ENCODE data around the gene PLA2G2A. TPM values are rescaled to one million over a fixed set of nuclear protein-coding genes. Genes with fewer than 3 reads are reported as not detected.

The PLA2G2A gene
- total RNA-seq, 1 experiment from 2014 or later = not detected

- in situ Hi-C loops (cut with HindIII; ENCODE audit: low sequenced_read_pairs) = no loop called here
- no peak for DNase-seq (ENCODE audit: low spot score)
These were observed 3.8 kb downstream of the PLA2G2A start for GRCh38 chr1:19975423-19976193.

GRCh38 chr1:19974822-19975416 lies 4.5 kb downstream of the PLA2G2A start:
- DNase-seq (ENCODE audit: low spot score) = peak; percentile 7
- in situ Hi-C loops (cut with HindIII; ENCODE audit: low sequenced_read_pairs) = no loop called here

GRCh38 chr1:19973616-19974015 lies 5.8 kb downstream of the PLA2G2A start:
- in situ Hi-C loops (cut with HindIII; ENCODE audit: low sequenced_read_pairs) = no loop called here
- DNase-seq (ENCODE audit: low spot score) = no peak

GRCh38 chr1:19971664-19972063 lies 7.8 kb downstream of the PLA2G2A start:
- DNase-seq (ENCODE audit: low spot score) = no peak
- in situ Hi-C loops (cut with HindIII; ENCODE audit: low sequenced_read_pairs) = no loop called here

GRCh38 chr1:19969898-19970660 lies 9.3 kb downstream of the PLA2G2A start:
- DNase-seq (ENCODE audit: low spot score) = no peak
- in situ Hi-C loops (cut with HindIII; ENCODE audit: low sequenced_read_pairs) = no loop called here

- in situ Hi-C loops (cut with HindIII; ENCODE audit: low sequenced_read_pairs) = no loop called here
- DNase-seq (ENCODE audit: low spot score) = no peak
These were observed 11.6 kb downstream of the PLA2G2A start for GRCh38 chr1:19967808-19968207.

- DNase-seq (ENCODE audit: low spot score) = no peak
- in situ Hi-C loops (cut with HindIII; ENCODE audit: low sequenced_read_pairs) = no loop called here
These were observed 14.9 kb downstream of the PLA2G2A start for GRCh38 chr1:19964542-19964941.

GRCh38 chr1:19963636-19964035 lies 15.8 kb downstream of the PLA2G2A start:
- no peak for DNase-seq (ENCODE audit: low spot score)
- in situ Hi-C loops (cut with HindIII; ENCODE audit: low sequenced_read_pairs) = no loop called here

GRCh38 chr1:19960591-19960990 lies 18.8 kb downstream of the PLA2G2A start:
- in situ Hi-C loops (cut with HindIII; ENCODE audit: low sequenced_read_pairs) = no loop called here
- DNase-seq (ENCODE audit: low spot score) = no peak

- in situ Hi-C loops (cut with HindIII; ENCODE audit: low sequenced_read_pairs) = no loop called here
- no peak for DNase-seq (ENCODE audit: low spot score)
These were observed 21.6 kb downstream of the PLA2G2A start for GRCh38 chr1:19957779-19958178.

GRCh38 chr1:19955534-19956170 lies 23.8 kb downstream of the PLA2G2A start:
- DNase-seq (ENCODE audit: low spot score) = no peak
- in situ Hi-C loops (cut with HindIII; ENCODE audit: low sequenced_read_pairs) = no loop called here

- DNase-seq (ENCODE audit: low spot score) = no peak
- in situ Hi-C loops (cut with HindIII; ENCODE audit: low sequenced_read_pairs) = no loop called here
These were observed 25.4 kb downstream of the PLA2G2A start for GRCh38 chr1:19954059-19954458.

- DNase-seq (ENCODE audit: low spot score) = no peak
- in situ Hi-C loops (cut with HindIII; ENCODE audit: low sequenced_read_pairs) = no loop called here
These were observed 30.4 kb downstream of the PLA2G2A start for GRCh38 chr1:19949016-19949415.

- in situ Hi-C loops (cut with HindIII; ENCODE audit: low sequenced_read_pairs) = no loop called here
- no peak for DNase-seq (ENCODE audit: low spot score)
These were observed 32.4 kb downstream of the PLA2G2A start for GRCh38 chr1:19946971-19947370.

- in situ Hi-C loops (cut with HindIII; ENCODE audit: low sequenced_read_pairs) = no loop called here
- DNase-seq (ENCODE audit: low spot score) = no peak
These were observed 33.1 kb downstream of the PLA2G2A start for GRCh38 chr1:19946331-19946751.

- in situ Hi-C loops (cut with HindIII; ENCODE audit: low sequenced_read_pairs) = no loop called here
- DNase-seq (ENCODE audit: low spot score) = no peak
These were observed 33.5 kb downstream of the PLA2G2A start for GRCh38 chr1:19945914-19946313.

GRCh38 chr1:19942657-19943056 lies 36.8 kb downstream of the PLA2G2A start:
- in situ Hi-C loops (cut with HindIII; ENCODE audit: low sequenced_read_pairs) = no loop called here

GRCh38 chr1:19942088-19942487 lies 37.3 kb downstream of the PLA2G2A start:
- no peak for DNase-seq (ENCODE audit: low spot score)
- in situ Hi-C loops (cut with HindIII; ENCODE audit: low sequenced_read_pairs) = no loop called here

More at GRCh38 chr1:19942657-19943056, 36.8 kb downstream of the PLA2G2A start:
- no peak for DNase-seq (ENCODE audit: low spot score)

- in situ Hi-C loops (cut with HindIII; ENCODE audit: low sequenced_read_pairs) = no loop called here
- no peak for DNase-seq (ENCODE audit: low spot score)
These were observed 38.2 kb downstream of the PLA2G2A start for GRCh38 chr1:19941206-19941568.
